ENCODE results near the gene RNF14. TPM values are rescaled to one million over a fixed set of nuclear protein-coding genes. Genes with fewer than 3 reads are reported as not detected.

Gene RNF14
- polyA plus RNA-seq, 1 donor from 2014 or later: 82.1 TPM

GRCh38 chr5:141947316-141947715 lies 21.6 kb upstream of the RNF14 start:
- TF ChIP-seq REST (IDR thresholded peaks at IDR 0.05; ENCODE audit: borderline replicate concordance) (no peak), MXI1 (conservative IDR thresholded peaks at IDR 0.05; ENCODE audit: poor library complexity, severe bottlenecking) (no peak), SMC3 (conservative IDR thresholded peaks at IDR 0.05; ENCODE audit: poor library complexity) (no peak), CTCF (IDR thresholded peaks at IDR 0.05; ENCODE audit: poor library complexity, severe bottlenecking) (no peak), EZH2 (IDR thresholded peaks at IDR 0.05; ENCODE audit: borderline replicate concordance, insufficient read depth, low read length, poor library complexity, severe bottlenecking) (no peak), POLR2AphosphoS5 (IDR thresholded peaks at IDR 0.05) (no peak), RAD21 (conservative IDR thresholded peaks at IDR 0.05) (no peak), TAF1 (IDR thresholded peaks at IDR 0.05; ENCODE audit: low read depth) (no peak), EP300 (conservative IDR thresholded peaks at IDR 0.05; ENCODE audit: poor library complexity, severe bottlenecking) (no peak)
- H3F3A ChIP-seq (ENCODE audit: insufficient read depth, low read length, poor library complexity, severe bottlenecking): no peaks in the 10 kb centered on the region
- no peak overlapping the region for H3K4me3 ChIP-seq (ENCODE audit: low read length)
- no peaks in the 10 kb centered on the region for H3K27me3 ChIP-seq (ENCODE audit: insufficient read depth, low read depth, low read length)
- H3K27ac ChIP-seq (ENCODE audit: low read length): no peak overlapping the region
- no peaks in the 10 kb centered on the region for H4K20me1 ChIP-seq (ENCODE audit: insufficient read depth)
- no peaks in the 10 kb centered on the region for H3K9me2 ChIP-seq (ENCODE audit: insufficient read depth, low read length)
- H2AFZ ChIP-seq (ENCODE audit: low read depth, low read length): no peak overlapping the region
- no peaks in the 10 kb centered on the region for H3K9me3 ChIP-seq (ENCODE audit: low read length)
- no peaks in the 10 kb centered on the region for H3K79me2 ChIP-seq (replicated peaks; ENCODE audit: insufficient read depth, low read length)
- no peaks in the 10 kb centered on the region for H3K36me3 ChIP-seq (ENCODE audit: insufficient read depth, low read length)
- H3K9ac ChIP-seq (ENCODE audit: low read length): no peak overlapping the region
- no peak overlapping the region for H3K4me2 ChIP-seq (ENCODE audit: low read length)

GRCh38 chr5:141948812-141949211 lies 20.1 kb upstream of the RNF14 start:
- Histone ChIP-seq H3F3A (ENCODE audit: insufficient read depth, low read length, poor library complexity, severe bottlenecking) (no peaks in the 10 kb centered on the region), H3K9me3 (ENCODE audit: low read length) (no peaks in the 10 kb centered on the region), H3K27me3 (ENCODE audit: insufficient read depth, low read depth, low read length) (no peaks in the 10 kb centered on the region), H3K9me2 (ENCODE audit: insufficient read depth, low read length) (no peaks in the 10 kb centered on the region), H4K20me1 (ENCODE audit: insufficient read depth) (no peaks in the 10 kb centered on the region), H3K4me2 (ENCODE audit: low read length) (no peak overlapping the region), H3K36me3 (ENCODE audit: insufficient read depth, low read length) (no peaks in the 10 kb centered on the region), H3K9ac (ENCODE audit: low read length) (no peak overlapping the region), H3K27ac (ENCODE audit: low read length) (no peak overlapping the region), H3K4me3 (ENCODE audit: low read length) (no peak overlapping the region), H2AFZ (ENCODE audit: low read depth, low read length) (no peak overlapping the region), H3K79me2 (replicated peaks; ENCODE audit: insufficient read depth, low read length) (no peaks in the 10 kb centered on the region)
- TF ChIP-seq RAD21 (conservative IDR thresholded peaks at IDR 0.05) (no peak), TAF1 (IDR thresholded peaks at IDR 0.05; ENCODE audit: low read depth) (no peak), EP300 (conservative IDR thresholded peaks at IDR 0.05; ENCODE audit: poor library complexity, severe bottlenecking) (no peak), EZH2 (IDR thresholded peaks at IDR 0.05; ENCODE audit: borderline replicate concordance, insufficient read depth, low read length, poor library complexity, severe bottlenecking) (no peak), SMC3 (conservative IDR thresholded peaks at IDR 0.05; ENCODE audit: poor library complexity) (no peak), MXI1 (conservative IDR thresholded peaks at IDR 0.05; ENCODE audit: poor library complexity, severe bottlenecking) (no peak), POLR2AphosphoS5 (IDR thresholded peaks at IDR 0.05) (no peak), CTCF (IDR thresholded peaks at IDR 0.05; ENCODE audit: poor library complexity, severe bottlenecking) (no peak), REST (IDR thresholded peaks at IDR 0.05; ENCODE audit: borderline replicate concordance) (no peak)

Data from neural cell (in vitro differentiated cells).